Aorta (tissue), 5 donors: Measurements from ENCODE around the gene IQSEC1. TPM values are rescaled to one million over a fixed set of nuclear protein-coding genes. Genes with fewer than 3 reads are reported as not detected.
"Not testable (repeated sequence)": the region's sequence is repeated elsewhere in the genome, so short reads cannot be mapped to it uniquely, and the experiment has no call there.

Experiments
- ATAC-seq: fragments of 200-7000 bp; cut with Tn5 transposase; one replicate; pipeline ENCODE4 v1.9.1; 2022; ENCODE audit warnings: moderate library complexity; ENCODE audit not compliant: low FRiP score
- DNase-seq, 2 donors: peaks; one replicate each; pipeline ENCODE4 v3.0.0-alpha.2; 2020
- H3K27ac ChIP-seq, 2 donors: one replicate each; pipeline ENCODE4 v1.5.1; 2013; ENCODE audit warnings: low read length in 2 of 2, mild to moderate bottlenecking in 2 of 2, moderate library complexity in 2 of 2, control low read depth in 1 of 2, inconsistent platforms in 1 of 2, low read depth in 1 of 2
- H3K27me3 ChIP-seq, 2 donors: one replicate each; pipeline ENCODE4 v1.6.1; 2013; ENCODE audit warnings: control low read depth in 1 of 2, low read length in 1 of 2, mild to moderate bottlenecking in 1 of 2, moderate library complexity in 1 of 2; ENCODE audit not compliant: insufficient read depth in 2 of 2, control insufficient read depth in 1 of 2
- H3K36me3 ChIP-seq, 2 donors: one replicate each; pipeline ENCODE4 v1.6.1; 2013; ENCODE audit warnings: control low read depth in 1 of 2, low read length in 1 of 2, mild to moderate bottlenecking in 1 of 2; ENCODE audit not compliant: insufficient read depth in 2 of 2, control insufficient read depth in 1 of 2
- H3K4me1 ChIP-seq, 2 donors: one replicate each; pipeline ENCODE4 v1.6.1; 2013; ENCODE audit warnings: low read length in 2 of 2, control low read depth in 1 of 2, mild to moderate bottlenecking in 1 of 2, moderate library complexity in 1 of 2; ENCODE audit not compliant: insufficient read depth in 2 of 2, control insufficient read depth in 1 of 2
- H3K4me3 ChIP-seq, 2 donors: one replicate each; pipeline ENCODE4 v1.5.1; 2013; ENCODE audit warnings: low read length in 2 of 2, control low read depth in 1 of 2, mild to moderate bottlenecking in 1 of 2
- H3K9me3 ChIP-seq: one replicate; pipeline ENCODE4 v1.6.1; 2013; ENCODE audit warnings: mild to moderate bottlenecking, low read length; ENCODE audit not compliant: control insufficient read depth
- WGBS, 2 donors: extraction: QIAGEN DNeasy Blood & Tissue Kit; methylation state at CpG; one replicate each; pipeline ENCODE4 v1.1.7; 2013; 5-methylcytosine and 5-hydroxymethylcytosine counted together
- intact Hi-C, 2 donors: fragments of 100-400 bp; cut with DNase I; formaldehyde crosslinking; loops; one replicate each; pipeline versions ENCODE4 v1.14.2 to v1.15.0; 2022
- polyA plus RNA-seq, 2 donors: library from polyadenylated mRNA; stranded (reverse); fragments of 200-250 nt; gene quantifications; one replicate each; pipeline ENCODE4 v1.2.3, GENCODE V29; 2013
- total RNA-seq, 2 donors: library from RNA; stranded (reverse); fragmentation: NEBNext Ultra II Directional; extraction: Animal tissue kit (Norgen Biotek cat#: 25700); gene quantifications; one replicate each; pipeline ENCODE4 v1.2.1, GENCODE V29; 2021
- donor health status: healthy with polysubstance abuse.
- donor health status: Bipolar disorder and iron deficiency.
- donor health status: DM: no; HTN: no; CAD: no.
- donor health status: DM: no; HTN: no; CAD: no.
- donor health status: DM: yes; HTN: yes; CAD: no.

IQSEC1 gene
- total and polyA plus RNA-seq, 4 donors = 12.6 to 84.7 (median 49.9) TPM

- H3K4me1 ChIP-seq, DNase-seq, H3K4me3 ChIP-seq, intact Hi-C loops, ATAC-seq, H3K9me3 ChIP-seq, H3K36me3 ChIP-seq, H3K27me3 ChIP-seq, H3K27ac ChIP-seq: not testable (repeated sequence)
- whole genome bisulfite sequencing, 2 donors = 97 to 100% methylated on average over 12 of the region's 12 CpGs
Measured at GRCh38 chr3:12881858-12882257, 191.4 kb downstream of the IQSEC1 start.

- no peak for DNase-seq
Measured at GRCh38 chr3:12879191-12879815, 193.9 kb downstream of the IQSEC1 start.

GRCh38 chr3:12878758-12879157 lies 194.5 kb downstream of the IQSEC1 start:
- H3K4me3 ChIP-seq, intact Hi-C loops, DNase-seq, ATAC-seq, H3K4me1 ChIP-seq, H3K27me3 ChIP-seq, H3K36me3 ChIP-seq, H3K27ac ChIP-seq, H3K9me3 ChIP-seq: not testable (repeated sequence)
- 85 to 87% methylated on average over 2 of the region's 2 CpGs for WGBS, 2 donors

More at GRCh38 chr3:12879191-12879815, 193.9 kb downstream of the IQSEC1 start:
- Histone ChIP-seq H3K27me3 (no peaks in the 10 kb centered on the region), H3K9me3 (no peaks in the 10 kb centered on the region), H3K4me3 (no peak overlapping the region), H3K4me1 (no peaks in the 10 kb centered on the region), H3K27ac (no peak overlapping the region), H3K36me3 (no peaks in the 10 kb centered on the region)
- ATAC-seq = no peak
- 92 to 98% methylated on average over 5 of the region's 5 CpGs for WGBS, 2 donors
- intact Hi-C loops = no loop called here

GRCh38 chr3:12878141-12878574 lies 195.1 kb downstream of the IQSEC1 start:
- H3K9me3 ChIP-seq = no peaks in the 10 kb centered on the region
- WGBS, 2 donors = 80 to 90% methylated on average over 2 of the region's 2 CpGs
- ATAC-seq = no peak

GRCh38 chr3:12877040-12877439 lies 196.2 kb downstream of the IQSEC1 start:
- H3K36me3 ChIP-seq = no peaks in the 10 kb centered on the region
- ATAC-seq (no peak), DNase-seq (no peak)
- H3K27ac ChIP-seq = no peak overlapping the region
- H3K4me3 ChIP-seq = no peak overlapping the region
- WGBS, 2 donors = 94% methylated on average over 7 of the region's 7 CpGs
- H3K4me1 ChIP-seq = no peaks in the 10 kb centered on the region
- no peaks in the 10 kb centered on the region for H3K27me3 ChIP-seq
- intact Hi-C loops = no loop called here
- no peaks in the 10 kb centered on the region for H3K9me3 ChIP-seq

More at GRCh38 chr3:12878141-12878574, 195.1 kb downstream of the IQSEC1 start:
- H3K36me3 ChIP-seq = no peaks in the 10 kb centered on the region
- no peak overlapping the region for H3K27ac ChIP-seq
- intact Hi-C loops = no loop called here
- no peaks in the 10 kb centered on the region for H3K4me1 ChIP-seq
- no peak for DNase-seq
- no peak overlapping the region for H3K4me3 ChIP-seq
- no peaks in the 10 kb centered on the region for H3K27me3 ChIP-seq

GRCh38 chr3:12875857-12876836 lies 197.1 kb downstream of the IQSEC1 start:
- DNase-seq (peak in 1 of 2 donors; percentile 73), ATAC-seq (peak; percentile 64)
- 29 to 36% methylated on average over 50 to 60 of the region's 60 CpGs for WGBS, 2 donors
- Histone ChIP-seq H3K9me3 (no peaks in the 10 kb centered on the region), H3K27ac (no peak overlapping the region), H3K4me3 (no peak overlapping the region), H3K27me3 (no peaks in the 10 kb centered on the region), H3K4me1 (no peaks in the 10 kb centered on the region), H3K36me3 (no peaks in the 10 kb centered on the region)
- intact Hi-C loops = no loop called here

- DNase-seq = no peak
- Histone ChIP-seq H3K9me3 (no peaks in the 10 kb centered on the region), H3K27me3 (no peaks in the 10 kb centered on the region), H3K36me3 (no peaks in the 10 kb centered on the region), H3K27ac (no peak overlapping the region), H3K4me1 (no peaks in the 10 kb centered on the region), H3K4me3 (no peak overlapping the region)
- no peak for ATAC-seq
- whole genome bisulfite sequencing, 2 donors = 56 to 64% methylated on average over 12 of the region's 12 CpGs
- intact Hi-C loops = no loop called here
Measured at GRCh38 chr3:12871404-12871983, 201.7 kb downstream of the IQSEC1 start.

- Histone ChIP-seq H3K27me3 (no peaks in the 10 kb centered on the region), H3K27ac (no peak overlapping the region), H3K9me3 (no peaks in the 10 kb centered on the region), H3K36me3 (no peaks in the 10 kb centered on the region), H3K4me3 (no peak overlapping the region), H3K4me1 (no peaks in the 10 kb centered on the region)
- DNase-seq (peak; percentile 75 to 87), ATAC-seq (no peak)
- 45 to 51% methylated on average over 9 of the region's 9 CpGs for WGBS, 2 donors
- intact Hi-C loops = no loop called here
Measured at GRCh38 chr3:12870942-12871341, 202.3 kb downstream of the IQSEC1 start.
